Measurements from ENCODE around the gene DRC7.

DRC7 gene

GRCh38 chr16:57769541-57770145, 75.0 kb downstream of the DRC7 start:
- Histone ChIP-seq H3K4me3 (no peak overlapping the region), H3K27ac (no peak overlapping the region), H3K36me3 (peaks cover 23 to 62% (median 50%) of the 10 kb centered on the region in 3 donors), H3K9me3 (no peaks in the 10 kb centered on the region), H3K4me1 (peaks cover 0 to 2% (median 0%) of the 10 kb centered on the region in 4 donors), H3K27me3 (no peaks in the 10 kb centered on the region)
- DNase-seq, result no peak
- intact Hi-C loops (cut with DNase I; ENCODE audit: low total_unique reads), result no loop called here
- TF ChIP-seq CTCF (IDR thresholded peaks at IDR 0.05), result no peak

GRCh38 chr16:57770361-57770760, 75.8 kb downstream of the DRC7 start:
- no peaks in the 10 kb centered on the region for H3K27me3 ChIP-seq
- no peak for DNase-seq
- peaks cover 23 to 64% (median 56%) of the 10 kb centered on the region in 3 donors for H3K36me3 ChIP-seq
- intact Hi-C loops (cut with DNase I; ENCODE audit: low total_unique reads), result no loop called here
- no peaks in the 10 kb centered on the region for H3K4me1 ChIP-seq
- no peak overlapping the region for H3K27ac ChIP-seq
- no peaks in the 10 kb centered on the region for H3K9me3 ChIP-seq
- TF ChIP-seq CTCF (IDR thresholded peaks at IDR 0.05), result no peak
- no peak overlapping the region for H3K4me3 ChIP-seq

GRCh38 chr16:57771141-57771785, 76.7 kb downstream of the DRC7 start:
- H3K4me1 ChIP-seq, result no peaks in the 10 kb centered on the region
- no peak overlapping the region for H3K4me3 ChIP-seq
- no peak for TF ChIP-seq CTCF (IDR thresholded peaks at IDR 0.05)
- no peaks in the 10 kb centered on the region for H3K9me3 ChIP-seq
- H3K27ac ChIP-seq, result no peak overlapping the region
- peaks cover 23 to 64% (median 60%) of the 10 kb centered on the region in 3 donors for H3K36me3 ChIP-seq
- H3K27me3 ChIP-seq, result no peaks in the 10 kb centered on the region
- intact Hi-C loops (cut with DNase I; ENCODE audit: low total_unique reads), result no loop called here
- DNase-seq, result no peak

- Histone ChIP-seq H3K4me3 (no peak overlapping the region), H3K27ac (no peak overlapping the region), H3K4me1 (no peaks in the 10 kb centered on the region), H3K9me3 (no peaks in the 10 kb centered on the region), H3K27me3 (no peaks in the 10 kb centered on the region), H3K36me3 (peaks cover 23 to 56% (median 44%) of the 10 kb centered on the region in 3 donors)
- no peak for DNase-seq
- TF ChIP-seq CTCF (IDR thresholded peaks at IDR 0.05), result no peak
- intact Hi-C loops (cut with DNase I; ENCODE audit: low total_unique reads), result no loop called here
Measured at GRCh38 chr16:57773019-57773418, 78.4 kb downstream of the DRC7 start.

GRCh38 chr16:57773655-57774295, 79.2 kb downstream of the DRC7 start:
- no peak overlapping the region for H3K4me3 ChIP-seq
- H3K27ac ChIP-seq, result no peak overlapping the region
- DNase-seq, result no peak
- H3K36me3 ChIP-seq, result peaks cover 20 to 50% (median 46%) of the 10 kb centered on the region in 3 donors
- H3K27me3 ChIP-seq, result no peaks in the 10 kb centered on the region
- no peaks in the 10 kb centered on the region for H3K4me1 ChIP-seq
- intact Hi-C loops (cut with DNase I; ENCODE audit: low total_unique reads), result no loop called here
- H3K9me3 ChIP-seq, result no peaks in the 10 kb centered on the region
- no peak for TF ChIP-seq CTCF (IDR thresholded peaks at IDR 0.05)
